ENCODE data around the gene SCRT2. TPM values are rescaled to one million over a fixed set of nuclear protein-coding genes. Genes with fewer than 3 reads are reported as not detected.
"Not testable (repeated sequence)": the region's sequence is repeated elsewhere in the genome, so short reads cannot be mapped to it uniquely, and the experiment has no call there.

SCRT2 gene
- not detected in 2 replicates for total RNA-seq (2014; rRNA removed; shearing (Covaris generic); ENCODE audit: low replicate concordance)

- Histone ChIP-seq H3K27me3 (peaks cover 6% of the 10 kb centered on the region; the same call in 1 of the 2 replicates), H3K9me3 (no peaks in the 10 kb centered on the region), H3K4me3 (no peak within 1 kb of the TSS), H3K36me3 (no peaks in the 10 kb centered on the region)
- DNase-seq = peak; percentile 67
These were observed at the start of gene SCRT2 for GRCh38 chr20:675453-676314. Gene SCRT2, minus strand, starts transcription at chr20:675802. Its CDS starts 201 bp downstream, at chr20:675601.

- not testable (repeated sequence) for H3K36me3 ChIP-seq, H3K4me3 ChIP-seq, H3K27me3 ChIP-seq, H3K9me3 ChIP-seq, DNase-seq
These were observed 49.2 kb upstream of the SCRT2 start for GRCh38 chr20:724797-725196.

- H3K27me3 ChIP-seq = no peaks in the 10 kb centered on the region
- DNase-seq = peak; percentile 20
- H3K36me3 ChIP-seq = no peaks in the 10 kb centered on the region
- H3K9me3 ChIP-seq = no peaks in the 10 kb centered on the region
- no peak overlapping the region for H3K4me3 ChIP-seq
These were observed 48.2 kb upstream of the SCRT2 start for GRCh38 chr20:723756-724155.

GRCh38 chr20:722822-723644, 47.4 kb upstream of the SCRT2 start:
- no peaks in the 10 kb centered on the region for H3K36me3 ChIP-seq
- no peak for DNase-seq
- no peaks in the 10 kb centered on the region for H3K9me3 ChIP-seq
- H3K27me3 ChIP-seq = no peaks in the 10 kb centered on the region
- no peak overlapping the region for H3K4me3 ChIP-seq

- Histone ChIP-seq H3K4me3 (no peak overlapping the region), H3K9me3 (no peaks in the 10 kb centered on the region), H3K27me3 (no peaks in the 10 kb centered on the region), H3K36me3 (no peaks in the 10 kb centered on the region)
- DNase-seq = no peak
These were observed 46.3 kb upstream of the SCRT2 start for GRCh38 chr20:721876-722275.

GRCh38 chr20:719816-720215, 44.2 kb upstream of the SCRT2 start:
- DNase-seq = no peak
- Histone ChIP-seq H3K27me3 (no peaks in the 10 kb centered on the region), H3K36me3 (no peaks in the 10 kb centered on the region), H3K4me3 (no peak overlapping the region), H3K9me3 (no peaks in the 10 kb centered on the region)

- H3K9me3 ChIP-seq = no peaks in the 10 kb centered on the region
- H3K4me3 ChIP-seq = no peak overlapping the region
- H3K27me3 ChIP-seq = no peaks in the 10 kb centered on the region
- no peaks in the 10 kb centered on the region for H3K36me3 ChIP-seq
- no peak for DNase-seq
These were observed 43.5 kb upstream of the SCRT2 start for GRCh38 chr20:719068-719467.

- DNase-seq = peak; percentile 19
- H3K36me3 ChIP-seq = no peaks in the 10 kb centered on the region
- H3K9me3 ChIP-seq = peaks cover 2% of the 10 kb centered on the region; the same call in 1 of the 2 replicates
- no peaks in the 10 kb centered on the region for H3K27me3 ChIP-seq
- no peak overlapping the region for H3K4me3 ChIP-seq
These were observed 42.2 kb upstream of the SCRT2 start for GRCh38 chr20:717832-718231.

- Histone ChIP-seq H3K36me3 (no peaks in the 10 kb centered on the region), H3K9me3 (peaks cover 2% of the 10 kb centered on the region; the same call in 1 of the 2 replicates), H3K4me3 (no peak overlapping the region), H3K27me3 (no peaks in the 10 kb centered on the region)
- no peak for DNase-seq
These were observed 41.7 kb upstream of the SCRT2 start for GRCh38 chr20:717271-717670.

- DNase-seq = no peak
- H3K27me3 ChIP-seq = no peaks in the 10 kb centered on the region
- H3K36me3 ChIP-seq = no peaks in the 10 kb centered on the region
- H3K9me3 ChIP-seq = peaks cover 2% of the 10 kb centered on the region; the same call in 1 of the 2 replicates
- no peak overlapping the region for H3K4me3 ChIP-seq
These were observed 38.9 kb upstream of the SCRT2 start for GRCh38 chr20:714453-714852.

- no peaks in the 10 kb centered on the region for H3K36me3 ChIP-seq
- peaks cover 2% of the 10 kb centered on the region; the same call in 1 of the 2 replicates for H3K9me3 ChIP-seq
- no peak overlapping the region for H3K4me3 ChIP-seq
- no peak for DNase-seq
- no peaks in the 10 kb centered on the region for H3K27me3 ChIP-seq
These were observed 36.0 kb upstream of the SCRT2 start for GRCh38 chr20:711576-711975.

GRCh38 chr20:710780-711450, 35.3 kb upstream of the SCRT2 start:
- DNase-seq = no peak
- no peak overlapping the region for H3K4me3 ChIP-seq
- H3K36me3 ChIP-seq = no peaks in the 10 kb centered on the region
- peaks cover 2% of the 10 kb centered on the region; the same call in 1 of the 2 replicates for H3K9me3 ChIP-seq
- H3K27me3 ChIP-seq = no peaks in the 10 kb centered on the region

- Histone ChIP-seq H3K4me3 (no peak overlapping the region), H3K9me3 (peaks cover 2% of the 10 kb centered on the region; the same call in 1 of the 2 replicates), H3K36me3 (no peaks in the 10 kb centered on the region), H3K27me3 (no peaks in the 10 kb centered on the region)
- no peak for DNase-seq
These were observed 34.6 kb upstream of the SCRT2 start for GRCh38 chr20:709991-710779.

- Histone ChIP-seq H3K9me3 (peaks cover 2% of the 10 kb centered on the region; the same call in 1 of the 2 replicates), H3K4me3 (no peak overlapping the region), H3K36me3 (no peaks in the 10 kb centered on the region), H3K27me3 (no peaks in the 10 kb centered on the region)
- DNase-seq = no peak
These were observed 33.8 kb upstream of the SCRT2 start for GRCh38 chr20:709423-709822.

GRCh38 chr20:708956-709355, 33.4 kb upstream of the SCRT2 start:
- Histone ChIP-seq H3K9me3 (peaks cover 2% of the 10 kb centered on the region; the same call in 1 of the 2 replicates), H3K36me3 (no peaks in the 10 kb centered on the region), H3K4me3 (no peak overlapping the region), H3K27me3 (no peaks in the 10 kb centered on the region)
- DNase-seq = no peak

- no peaks in the 10 kb centered on the region for H3K27me3 ChIP-seq
These were observed 32.0 kb upstream of the SCRT2 start for GRCh38 chr20:707451-708110.

More at GRCh38 chr20:707451-708110, 32.0 kb upstream of the SCRT2 start:
- no peaks in the 10 kb centered on the region for H3K9me3 ChIP-seq
- DNase-seq = no peak
- H3K4me3 ChIP-seq = no peak overlapping the region
- no peaks in the 10 kb centered on the region for H3K36me3 ChIP-seq

Measured in MG63 (cell line).